Stimulated activated CD8-positive, alpha-beta memory T cell treated with anti-CD3 and anti-CD28 coated beads, Interleukin-15, amount 100 ng/mL, for 4 hours (primary cell): ENCODE measurements around the gene LIN9.

Experiments used
- DNase-seq, 2 donors: peaks; one replicate each; pipeline ENCODE4 v3.0.0-alpha.2; 2020; ENCODE audit warnings: low read depth in 2 of 2

LIN9 gene

GRCh38 chr1:226322986-226323385 is 14.0 kb upstream of the LIN9 start:
- DNase-seq = no peak

GRCh38 chr1:226320930-226321329 is 12.0 kb upstream of the LIN9 start:
- DNase-seq = no peak

- no peak for DNase-seq
These were observed 9.5 kb upstream of the LIN9 start for GRCh38 chr1:226318471-226318870.

DNA sequence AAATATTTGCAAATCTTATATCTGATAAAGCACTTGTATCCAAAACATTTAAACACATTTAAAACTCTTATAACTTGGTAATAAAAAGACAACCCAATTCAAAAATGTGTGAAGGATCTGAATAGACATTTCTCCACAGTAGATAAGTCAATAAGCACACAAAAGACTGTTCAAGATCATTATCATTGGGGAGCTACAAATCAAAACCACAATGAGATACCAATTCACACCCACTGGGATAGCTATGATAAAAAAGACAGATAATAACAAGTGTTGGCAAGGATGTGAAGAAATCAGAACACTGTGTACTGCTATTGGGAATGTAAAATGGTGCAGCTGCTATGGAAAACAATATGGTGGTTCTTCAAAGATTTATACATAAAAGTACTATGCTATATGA is 5.1 kb upstream of the LIN9 start:
- DNase-seq = no peak

DNA sequence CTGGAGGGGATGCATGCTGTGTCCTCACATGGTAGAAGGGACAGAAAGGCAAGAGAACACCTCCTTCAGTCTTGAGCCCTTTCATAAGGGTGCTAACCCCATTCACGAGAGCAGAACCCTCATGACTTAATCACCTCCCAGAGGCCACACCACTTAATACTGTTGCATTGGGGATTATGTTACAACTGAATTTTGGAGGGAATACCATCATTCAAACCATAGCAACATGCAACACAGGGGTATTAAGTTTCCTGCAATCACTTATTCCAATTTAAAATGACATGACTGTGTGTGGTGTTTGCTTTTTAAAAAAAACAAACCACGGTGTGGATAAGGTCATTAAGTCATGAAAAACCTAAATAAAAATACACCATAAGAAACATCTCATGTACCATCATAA is 3.1 kb upstream of the LIN9 start:
- no peak for DNase-seq

DNA sequence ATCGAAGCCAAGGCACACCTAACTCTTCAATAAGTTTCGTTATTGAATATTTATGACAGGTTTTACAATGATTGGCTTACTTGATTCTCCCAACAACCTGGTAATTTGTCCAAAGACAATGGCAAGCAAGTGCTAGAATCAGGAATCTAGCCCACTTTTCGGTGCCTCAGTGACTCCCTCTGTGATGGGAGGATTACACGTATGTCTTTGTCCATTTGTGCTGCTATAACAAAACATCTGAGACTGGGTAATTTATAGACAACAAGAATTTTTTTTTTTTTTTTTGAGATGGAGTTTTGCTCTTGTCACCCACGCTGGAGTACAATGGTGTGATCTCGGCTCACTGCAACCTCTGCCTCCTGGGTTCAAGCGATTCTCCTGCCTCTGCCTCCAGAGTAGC is 2.4 kb upstream of the LIN9 start:
- no peak for DNase-seq

- DNase-seq = no peak
These were observed 1.8 kb upstream of the LIN9 start for GRCh38 chr1:226310637-226311195.

DNA sequence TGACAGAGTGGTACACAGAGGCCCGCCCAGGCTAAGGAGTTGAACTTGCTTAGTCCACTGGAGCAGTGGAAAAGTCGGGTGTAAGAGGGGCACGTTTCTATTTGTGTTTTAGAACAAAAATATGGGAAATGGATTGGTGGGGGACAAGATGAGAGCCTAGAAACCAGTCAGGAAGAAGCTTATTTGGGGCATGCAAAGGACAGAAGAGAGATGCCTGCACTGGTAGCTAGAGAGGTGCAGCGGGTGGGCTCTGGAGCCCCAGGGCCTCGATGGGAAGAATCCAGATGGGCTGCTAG is 1.2 kb upstream of the LIN9 start:
- no peak for DNase-seq

GRCh38 chr1:226309398-226310244 is 657 bp upstream of the LIN9 start:
- DNase-seq = no peak

DNA sequence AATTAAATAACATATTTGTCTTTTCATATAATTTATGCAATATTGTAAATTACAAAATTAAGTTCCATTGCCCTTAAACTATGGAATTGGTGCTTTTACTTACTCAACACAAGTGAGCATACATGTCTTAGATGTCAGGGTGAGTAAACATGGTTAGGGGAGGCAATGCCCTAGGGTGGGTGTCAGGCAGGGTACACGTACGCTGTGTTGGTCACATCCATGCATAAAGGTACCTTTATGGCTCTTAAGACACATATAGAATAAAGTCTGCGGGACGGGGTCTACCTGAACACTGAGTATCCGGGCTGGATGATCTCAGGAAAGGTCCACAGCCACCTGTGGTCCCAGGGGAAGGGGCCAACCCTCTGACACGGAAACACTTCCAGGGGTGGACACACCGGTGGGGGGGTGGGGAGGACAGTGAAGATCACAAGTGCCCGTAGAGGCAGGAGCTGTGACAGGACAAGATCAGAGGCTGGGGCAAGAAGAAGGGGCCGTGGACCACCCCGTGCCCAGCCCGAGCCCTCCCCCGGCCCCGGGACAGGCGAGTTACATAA is 720 bp downstream of the LIN9 start:
- peak in 1 of 2 donors; percentile 0 for DNase-seq

DNA sequence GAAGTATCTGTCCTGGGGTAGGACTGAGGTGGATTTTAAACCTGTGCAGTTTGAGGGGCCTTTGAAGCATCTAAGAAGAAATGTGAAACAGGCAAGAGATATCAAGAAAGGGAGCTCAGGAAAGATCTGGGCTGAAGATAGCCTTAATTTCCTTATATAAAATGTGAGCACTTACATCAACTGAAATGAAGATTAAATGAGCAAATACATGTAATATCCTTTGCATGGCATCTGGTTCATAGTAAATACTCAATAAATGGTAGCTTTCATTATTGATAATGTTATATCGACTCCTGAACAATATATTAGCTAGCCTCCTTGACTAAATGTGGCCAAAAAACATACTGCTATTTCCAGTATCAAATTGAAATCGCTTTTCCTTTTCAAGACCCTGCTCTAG is 2.5 kb downstream of the LIN9 start:
- no peak for DNase-seq

DNA sequence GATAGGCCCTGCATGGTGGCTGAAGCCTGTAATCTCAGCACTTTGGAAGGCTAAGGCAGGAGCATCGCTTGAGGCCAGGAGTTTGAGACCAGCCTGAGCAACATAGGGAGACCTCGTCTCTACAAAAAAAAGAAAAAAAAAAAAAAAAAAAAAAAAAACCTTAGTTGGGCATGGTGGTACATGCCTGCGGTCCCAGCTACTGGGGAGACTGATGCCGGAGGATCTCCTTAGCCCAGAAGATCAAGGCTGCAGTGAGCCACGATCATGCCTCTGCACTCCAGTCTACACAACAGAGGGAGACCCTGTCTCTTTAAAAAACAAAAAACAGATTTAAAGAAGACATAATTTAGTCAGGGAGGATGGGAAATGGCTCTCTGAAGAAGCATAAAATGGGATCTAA is 3.8 kb downstream of the LIN9 start:
- DNase-seq = no peak

DNA sequence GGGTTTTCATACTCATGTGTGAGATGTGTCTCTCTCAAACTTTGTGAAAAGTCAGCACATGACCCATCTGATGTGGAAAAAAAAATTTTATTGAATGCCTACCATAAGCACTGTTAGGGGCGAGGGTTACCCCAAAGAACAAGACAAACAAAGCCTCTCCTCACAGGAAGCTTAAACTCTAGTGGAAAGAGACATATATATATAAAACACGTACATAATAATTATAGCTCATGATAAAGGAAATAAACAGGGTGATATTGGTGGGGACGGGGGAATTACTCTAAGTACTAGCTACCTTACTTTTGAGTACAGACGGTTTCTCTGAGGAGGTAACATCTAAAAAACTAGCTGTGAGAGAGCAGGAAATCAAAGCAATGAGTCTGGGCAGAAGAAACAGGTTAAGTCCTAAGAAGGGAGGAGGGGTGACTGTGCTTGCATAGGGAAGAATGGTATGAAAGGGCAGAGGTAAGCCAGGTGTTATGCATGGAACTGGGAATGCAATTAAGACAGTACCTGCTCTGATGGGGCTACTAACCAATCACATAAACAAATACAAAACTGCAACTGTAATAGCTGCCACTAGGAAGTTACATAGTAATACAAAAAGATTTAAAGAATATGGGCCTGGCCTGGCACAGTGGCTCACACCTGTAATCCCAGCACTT is 4.5 kb downstream of the LIN9 start:
- no peak for DNase-seq

GRCh38 chr1:226302731-226303130 is 6.2 kb downstream of the LIN9 start:
- DNase-seq = no peak

- no peak for DNase-seq
These were observed 12.1 kb downstream of the LIN9 start for GRCh38 chr1:226296911-226297310.

DNA sequence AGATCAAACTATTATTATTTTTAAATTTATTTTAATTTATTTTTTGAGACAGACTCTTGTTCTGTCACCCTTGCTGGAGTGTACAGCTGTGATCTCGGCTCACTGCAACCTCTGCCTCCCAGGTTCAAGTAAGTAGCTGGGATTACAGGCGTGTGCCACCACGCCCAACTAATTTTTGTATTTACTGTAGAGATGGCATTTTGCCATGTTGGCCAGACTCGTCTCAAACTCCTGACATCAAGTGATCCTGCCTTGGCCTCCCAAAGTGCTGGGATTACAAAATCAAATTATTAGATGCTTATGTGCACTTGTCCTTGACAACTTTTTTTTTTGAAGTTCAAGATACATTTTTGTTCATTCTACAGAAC is 15.4 kb downstream of the LIN9 start:
- DNase-seq = no peak

GRCh38 chr1:226292874-226293552 is 16.0 kb downstream of the LIN9 start:
- no peak for DNase-seq

DNA sequence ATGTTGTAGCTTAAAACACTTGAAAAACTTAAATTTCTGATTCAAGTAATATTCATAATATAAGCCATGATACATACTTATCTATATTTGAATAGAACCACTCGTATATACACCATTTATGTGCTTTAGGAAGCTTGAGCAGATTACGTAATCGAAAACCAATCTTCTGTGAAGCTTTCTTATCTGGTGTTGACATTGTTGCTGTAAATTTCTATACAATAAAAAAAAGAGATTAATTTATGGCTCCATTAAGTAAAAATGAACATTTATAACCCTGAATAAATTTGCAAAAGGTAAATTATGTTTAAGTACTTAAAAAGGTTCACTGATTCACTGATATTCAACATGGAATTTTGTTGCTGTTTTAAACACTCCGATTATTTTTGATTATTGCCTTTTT is 21.4 kb downstream of the LIN9 start:
- no peak for DNase-seq

- DNase-seq = no peak
These were observed 27.9 kb downstream of the LIN9 start for GRCh38 chr1:226281058-226281457.

- DNase-seq = no peak
These were observed 29.5 kb downstream of the LIN9 start for GRCh38 chr1:226279498-226279897.

DNA sequence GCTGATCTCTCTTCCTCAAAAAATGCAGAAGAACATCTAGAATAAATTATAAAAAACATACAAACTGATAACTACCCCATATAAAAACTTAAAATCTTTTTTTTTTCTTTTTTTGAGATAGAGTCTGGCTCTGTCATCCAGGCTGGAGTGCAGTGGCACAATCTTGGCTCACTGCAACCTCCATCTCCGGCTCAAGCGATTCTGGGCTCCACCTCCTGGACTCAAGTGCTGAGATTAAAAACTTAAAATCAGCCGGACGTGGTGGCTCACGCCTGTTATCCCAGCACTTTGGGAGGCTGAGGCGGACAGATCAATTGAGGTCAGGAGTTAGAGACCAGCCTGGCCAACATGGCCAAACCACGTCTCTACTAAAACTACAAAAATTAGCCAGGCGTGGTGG is 31.1 kb downstream of the LIN9 start:
- DNase-seq = no peak

- no peak for DNase-seq
These were observed 32.0 kb downstream of the LIN9 start for GRCh38 chr1:226276987-226277386.
